ENCODE data around the gene PDGFA. TPM values are rescaled to one million over a fixed set of nuclear protein-coding genes. Genes with fewer than 3 reads are reported as not detected.

Gene PDGFA
- total and polyA plus RNA-seq, 5 donors, result 18.3 to 44.3 (median 33.0) TPM

- no peak for ATAC-seq
- peaks cover 4% of the 10 kb centered on the region for H3K4me1 ChIP-seq (ENCODE audit: control insufficient read depth, insufficient read depth, low read length)
- peak in 1 of 3 donors; percentile 42 for DNase-seq
- no peak overlapping the region for H3K4me3 ChIP-seq (ENCODE audit: low read length)
- no peak overlapping the region for H3K27ac ChIP-seq (ENCODE audit: low read length)
- intact Hi-C loops (cut with DNase I), result loop anchor here (2.0 to 10.0 kb wide), 5 partner anchors 139 to 219 kb away; no protein-coding TSS in a partner anchor
- no peaks in the 10 kb centered on the region for H3K9me3 ChIP-seq (ENCODE audit: control insufficient read depth, low read length)
- H3K27me3 ChIP-seq (ENCODE audit: control insufficient read depth, insufficient read depth), result no peaks in the 10 kb centered on the region
- 64% methylated on average over 10 of the region's 10 CpGs for WGBS
Observed at GRCh38 chr7:515628-516027, 4.0 kb downstream of the PDGFA start.

DNA sequence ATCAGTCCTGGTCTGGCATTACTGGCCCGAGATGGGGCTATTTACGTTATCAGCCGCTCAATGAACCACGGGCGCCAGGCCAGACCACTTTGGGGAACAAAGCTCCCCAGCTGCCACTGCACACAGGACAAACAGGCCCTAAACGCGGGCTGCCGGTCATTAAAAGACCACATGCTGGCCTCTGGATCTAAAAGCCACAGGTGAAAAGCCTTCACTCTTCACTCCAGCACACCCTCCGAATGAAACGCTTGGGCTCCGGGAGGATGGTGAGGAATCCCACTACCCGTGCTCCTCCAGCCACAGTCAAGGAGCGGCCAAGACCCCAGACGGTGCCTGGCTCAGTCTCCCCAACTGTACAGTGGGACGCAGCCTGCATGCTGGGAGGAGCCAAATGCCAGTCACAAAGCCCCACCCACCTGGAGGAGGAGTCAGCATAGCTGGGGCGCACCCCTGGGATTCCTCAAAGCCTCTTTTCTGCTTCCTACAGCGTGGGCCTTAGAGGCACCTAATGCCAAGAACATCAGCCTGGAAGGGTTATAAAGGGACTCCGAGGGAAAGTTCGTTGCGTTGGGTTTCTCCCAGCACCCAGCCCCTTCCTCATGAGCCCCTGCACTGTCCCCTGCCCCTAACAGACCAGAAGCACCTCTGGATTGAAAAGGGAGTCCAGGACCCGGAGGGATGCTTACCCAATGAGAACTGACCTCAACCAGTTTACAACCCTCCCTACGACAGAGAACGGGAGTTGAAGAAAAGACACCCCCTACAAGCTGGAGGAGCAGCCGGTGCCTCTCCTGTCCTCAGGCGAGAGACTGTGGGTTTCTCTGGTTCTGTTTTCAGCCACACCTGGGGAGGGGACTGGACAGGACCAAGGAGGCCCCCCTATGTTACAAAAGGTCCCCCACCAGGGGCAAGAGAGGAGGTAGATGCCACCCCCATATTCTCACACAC lies 4.7 kb downstream of the PDGFA start:
- intact Hi-C loops (cut with DNase I), result loop anchor here (5.0 to 10.0 kb wide), 4 partner anchors 140 to 220 kb away; no protein-coding TSS in a partner anchor
- no peaks in the 10 kb centered on the region for H3K27me3 ChIP-seq (ENCODE audit: control insufficient read depth, insufficient read depth)
- no peaks in the 10 kb centered on the region for H3K9me3 ChIP-seq (ENCODE audit: control insufficient read depth, low read length)
- H3K4me3 ChIP-seq (ENCODE audit: low read length), result no peak overlapping the region
- peaks cover 4% of the 10 kb centered on the region for H3K4me1 ChIP-seq (ENCODE audit: control insufficient read depth, insufficient read depth, low read length)
- WGBS, result 62% methylated on average over 25 of the region's 25 CpGs
- DNase-seq (peak in 1 of 3 donors; percentile 72), ATAC-seq (no peak)
- H3K27ac ChIP-seq (ENCODE audit: low read length), result no peak overlapping the region

GRCh38 chr7:514242-514641 lies 5.4 kb downstream of the PDGFA start:
- WGBS, result 86% methylated on average over 10 of the region's 10 CpGs
- intact Hi-C loops (cut with DNase I), result loop anchor here in 3 of 4 donors (10.0 kb wide), 3 partner anchors 141 to 221 kb away; no protein-coding TSS in a partner anchor
- Histone ChIP-seq H3K27ac (ENCODE audit: low read length) (peak overlapping the region; percentile 8), H3K27me3 (ENCODE audit: control insufficient read depth, insufficient read depth) (no peaks in the 10 kb centered on the region), H3K4me1 (ENCODE audit: control insufficient read depth, insufficient read depth, low read length) (peaks cover 4% of the 10 kb centered on the region), H3K9me3 (ENCODE audit: control insufficient read depth, low read length) (no peaks in the 10 kb centered on the region), H3K4me3 (ENCODE audit: low read length) (no peak overlapping the region)
- no peak for ATAC-seq
- peak in 1 of 3 donors; percentile 29 for DNase-seq

DNA sequence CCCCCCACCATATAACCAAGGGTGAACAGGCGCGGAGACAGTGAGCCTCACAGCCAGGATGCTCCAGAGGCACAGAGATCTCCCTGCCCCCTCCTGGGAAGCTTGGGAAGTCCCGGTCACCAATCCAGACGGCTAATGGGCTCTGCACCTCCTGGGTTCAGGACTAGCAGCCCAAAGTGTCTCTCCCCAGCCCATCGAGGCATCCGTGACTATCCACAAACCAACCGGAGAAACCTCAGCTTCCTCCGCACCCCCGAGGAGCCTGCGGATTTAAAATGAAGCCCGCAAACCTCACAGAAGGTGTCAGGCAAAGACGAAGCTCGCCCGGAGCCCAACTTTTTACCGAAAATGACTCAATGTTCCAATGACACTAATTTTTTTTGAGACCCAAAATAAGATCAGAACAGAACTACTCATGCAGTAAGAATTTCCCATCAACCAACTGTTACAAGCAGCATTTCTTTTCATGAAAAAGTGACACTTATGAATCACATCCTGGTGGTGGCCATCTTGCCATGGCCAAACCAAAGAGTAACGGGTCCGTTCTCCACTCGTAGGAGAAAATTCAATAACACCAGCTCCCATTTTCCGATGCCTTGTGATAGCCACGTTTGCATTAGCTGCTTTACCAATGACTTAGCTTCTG lies 6.0 kb downstream of the PDGFA start:
- WGBS, result 82% methylated on average over 20 of the region's 20 CpGs
- no peak for ATAC-seq
- H3K4me3 ChIP-seq (ENCODE audit: low read length), result no peak overlapping the region
- no peaks in the 10 kb centered on the region for H3K27me3 ChIP-seq (ENCODE audit: control insufficient read depth, insufficient read depth)
- intact Hi-C loops (cut with DNase I), result loop anchor here in 3 of 4 donors (10.0 kb wide), 3 partner anchors 141 to 221 kb away; no protein-coding TSS in a partner anchor
- no peaks in the 10 kb centered on the region for H3K9me3 ChIP-seq (ENCODE audit: control insufficient read depth, low read length)
- peak in 2 of 3 donors; percentile 5 to 44 for DNase-seq
- H3K4me1 ChIP-seq (ENCODE audit: control insufficient read depth, insufficient read depth, low read length), result peaks cover 4% of the 10 kb centered on the region
- H3K27ac ChIP-seq (ENCODE audit: low read length), result no peak overlapping the region

GRCh38 chr7:512541-513311 lies 6.9 kb downstream of the PDGFA start:
- Histone ChIP-seq H3K9me3 (ENCODE audit: control insufficient read depth, low read length) (no peaks in the 10 kb centered on the region), H3K27me3 (ENCODE audit: control insufficient read depth, insufficient read depth) (no peaks in the 10 kb centered on the region), H3K4me3 (ENCODE audit: low read length) (no peak overlapping the region), H3K4me1 (ENCODE audit: control insufficient read depth, insufficient read depth, low read length) (peaks cover 4% of the 10 kb centered on the region), H3K27ac (ENCODE audit: low read length) (no peak overlapping the region)
- ATAC-seq (peak; percentile 7 to 15), DNase-seq (peak; percentile 31 to 78 (median 62))
- intact Hi-C loops (cut with DNase I), result loop anchor here in 3 of 4 donors (10.0 kb wide), 3 partner anchors 142 to 222 kb away; no protein-coding TSS in a partner anchor
- WGBS, result 78% methylated on average over 32 of the region's 32 CpGs

DNA sequence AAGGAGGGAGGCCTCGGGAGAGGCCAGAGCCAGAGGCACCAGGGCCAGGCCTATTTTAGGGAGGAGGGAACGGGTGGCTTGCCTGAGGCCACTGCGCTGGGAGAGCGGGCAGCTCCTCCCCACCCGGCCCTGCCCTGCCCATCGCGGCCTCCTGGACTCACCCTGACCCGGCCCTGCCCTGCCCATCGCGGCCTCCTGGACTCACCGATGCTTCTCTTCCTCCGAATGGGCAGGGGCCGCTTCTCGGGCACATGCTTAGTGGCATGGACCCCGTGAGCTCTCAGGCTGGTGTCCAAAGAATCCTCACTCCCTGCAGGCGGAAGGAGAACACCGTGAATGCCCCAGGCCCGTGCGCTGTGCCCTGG lies 7.5 kb downstream of the PDGFA start:
- H3K4me3 ChIP-seq (ENCODE audit: low read length), result no peak overlapping the region
- 83% methylated on average over 19 of the region's 19 CpGs for WGBS
- no peaks in the 10 kb centered on the region for H3K27me3 ChIP-seq (ENCODE audit: control insufficient read depth, insufficient read depth)
- H3K27ac ChIP-seq (ENCODE audit: low read length), result no peak overlapping the region
- ATAC-seq (no peak), DNase-seq (peak in 1 of 3 donors; percentile 41)
- peaks cover 4% of the 10 kb centered on the region for H3K4me1 ChIP-seq (ENCODE audit: control insufficient read depth, insufficient read depth, low read length)
- intact Hi-C loops (cut with DNase I), result loop anchor here in 3 of 4 donors (10.0 kb wide), 3 partner anchors 143 to 223 kb away; no protein-coding TSS in a partner anchor
- H3K9me3 ChIP-seq (ENCODE audit: control insufficient read depth, low read length), result no peaks in the 10 kb centered on the region

- intact Hi-C loops (cut with DNase I), result loop anchor here in 3 of 4 donors (10.0 kb wide), 3 partner anchors 143 to 223 kb away; no protein-coding TSS in a partner anchor
- WGBS, result 94% methylated on average over 25 of the region's 25 CpGs
- no peaks in the 10 kb centered on the region for H3K27me3 ChIP-seq (ENCODE audit: control insufficient read depth, insufficient read depth)
- no peaks in the 10 kb centered on the region for H3K9me3 ChIP-seq (ENCODE audit: control insufficient read depth, low read length)
- peaks cover 4% of the 10 kb centered on the region for H3K4me1 ChIP-seq (ENCODE audit: control insufficient read depth, insufficient read depth, low read length)
- no peak overlapping the region for H3K27ac ChIP-seq (ENCODE audit: low read length)
- DNase-seq (peak; percentile 11 to 51 (median 44)), ATAC-seq (no peak)
- no peak overlapping the region for H3K4me3 ChIP-seq (ENCODE audit: low read length)
Observed at GRCh38 chr7:511476-512145, 8.0 kb downstream of the PDGFA start.

DNA sequence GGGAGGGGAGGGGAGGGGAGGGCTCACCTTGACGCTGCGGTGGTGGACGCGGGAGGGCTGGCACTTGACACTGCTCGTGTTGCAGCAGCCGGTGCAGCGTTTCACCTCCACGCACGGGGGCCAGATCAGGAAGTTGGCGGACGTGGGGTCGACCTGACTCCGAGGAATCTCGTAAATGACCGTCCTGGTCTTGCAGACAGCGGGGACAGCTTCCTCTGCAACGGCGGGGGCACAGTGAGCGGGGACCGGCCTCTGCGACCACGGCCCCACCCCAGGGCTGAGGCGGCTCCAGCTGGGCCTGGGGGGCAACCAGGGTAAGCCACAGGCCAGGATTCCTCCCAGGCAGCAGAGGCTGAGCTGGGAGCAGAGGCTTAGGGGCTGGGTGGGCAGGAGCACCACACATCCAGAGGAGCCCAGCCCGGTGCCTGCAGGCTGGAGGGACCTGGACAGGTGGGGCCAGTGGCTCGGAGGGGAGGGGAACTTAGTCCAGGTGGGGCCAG lies 8.8 kb downstream of the PDGFA start:
- no peaks in the 10 kb centered on the region for H3K27me3 ChIP-seq (ENCODE audit: control insufficient read depth, insufficient read depth)
- intact Hi-C loops (cut with DNase I), result loop anchor here in 3 of 4 donors (10.0 kb wide), 3 partner anchors 144 to 224 kb away; no protein-coding TSS in a partner anchor
- no peaks in the 10 kb centered on the region for H3K9me3 ChIP-seq (ENCODE audit: control insufficient read depth, low read length)
- H3K4me3 ChIP-seq (ENCODE audit: low read length), result no peak overlapping the region
- H3K27ac ChIP-seq (ENCODE audit: low read length), result no peak overlapping the region
- H3K4me1 ChIP-seq (ENCODE audit: control insufficient read depth, insufficient read depth, low read length), result peaks cover 4% of the 10 kb centered on the region
- WGBS, result 85% methylated on average over 25 of the region's 25 CpGs
- ATAC-seq (no peak), DNase-seq (peak; percentile 8 to 54 (median 51))

DNA sequence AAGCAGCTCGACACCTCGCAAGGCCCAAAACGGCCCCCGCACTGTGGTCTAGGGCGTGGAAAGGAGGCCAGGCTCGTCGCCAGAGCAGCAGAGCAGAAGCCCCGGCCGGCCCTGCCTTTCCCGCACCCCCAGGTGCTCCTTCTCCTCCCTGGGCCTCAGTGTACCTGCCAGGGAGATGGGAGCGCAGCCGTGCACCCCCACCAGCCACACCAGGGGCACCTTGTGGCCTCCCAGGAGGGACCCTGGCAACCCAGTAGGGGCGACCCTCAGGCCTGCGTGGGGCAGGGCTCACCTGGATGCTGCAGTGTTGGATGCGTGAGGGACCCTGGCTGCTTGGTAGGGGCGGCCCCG lies 9.5 kb downstream of the PDGFA start:
- Histone ChIP-seq H3K4me1 (ENCODE audit: control insufficient read depth, insufficient read depth, low read length) (peaks cover 4% of the 10 kb centered on the region), H3K9me3 (ENCODE audit: control insufficient read depth, low read length) (no peaks in the 10 kb centered on the region), H3K27ac (ENCODE audit: low read length) (no peak overlapping the region), H3K27me3 (ENCODE audit: control insufficient read depth, insufficient read depth) (no peaks in the 10 kb centered on the region), H3K4me3 (ENCODE audit: low read length) (no peak overlapping the region)
- 86% methylated on average over 17 of the region's 17 CpGs for WGBS
- intact Hi-C loops (cut with DNase I), result loop anchor here in 3 of 4 donors (10.0 kb wide), 3 partner anchors 145 to 225 kb away; no protein-coding TSS in a partner anchor
- DNase-seq, result peak; percentile 15 to 52 (median 42)
- no peak for ATAC-seq

Measured in right cardiac atrium (tissue), 5 donors.